Esophagus squamous epithelium (tissue), 4 donors: ENCODE measurements around the gene TOP3A.

Experiments
- POLR2A ChIP-seq, 4 donors: fragments of 450-650 bp; IDR thresholded peaks; one replicate each; pipeline ENCODE4 v1.6.1; 2017; ENCODE audit warnings: antibody characterized with exemption in 4 of 4, mild to moderate bottlenecking in 4 of 4, moderate library complexity in 3 of 4
- TF ChIP-seq, protein P1 (sequence below), 6 experiments: fragments of 450-650 bp in 4 of 6; fragments of 200-600 bp in 2 of 6; sonication (generic) in 2 of 6; IDR thresholded peaks; one replicate each; pipeline ENCODE4 v1.5.1; 2016 to 2019; ENCODE audit warnings: antibody characterized with exemption in 6 of 6, mild to moderate bottlenecking in 4 of 6, moderate library complexity in 4 of 6

DNA sequence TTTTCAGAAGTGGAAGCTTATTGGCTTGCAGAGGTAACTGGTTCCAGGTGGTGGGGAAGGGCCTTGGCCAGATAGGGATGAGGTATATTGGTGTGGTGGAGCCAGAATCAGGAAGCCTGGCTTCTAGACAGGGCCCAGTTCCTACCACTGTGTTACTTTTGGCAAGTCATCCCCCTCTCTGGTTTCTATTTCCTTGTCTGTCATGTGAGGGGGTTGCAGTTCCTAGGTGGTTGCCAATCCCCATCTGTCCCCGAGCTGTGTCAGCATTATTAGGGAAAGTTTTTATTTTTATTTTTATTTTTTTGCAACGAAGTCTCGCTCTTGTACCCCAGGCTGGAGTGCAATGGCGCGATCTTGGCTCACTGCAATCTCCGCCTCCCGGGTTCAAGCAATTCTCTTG is 3.3 kb upstream of the TOP3A start:
- TF ChIP-seq, protein P1, sequence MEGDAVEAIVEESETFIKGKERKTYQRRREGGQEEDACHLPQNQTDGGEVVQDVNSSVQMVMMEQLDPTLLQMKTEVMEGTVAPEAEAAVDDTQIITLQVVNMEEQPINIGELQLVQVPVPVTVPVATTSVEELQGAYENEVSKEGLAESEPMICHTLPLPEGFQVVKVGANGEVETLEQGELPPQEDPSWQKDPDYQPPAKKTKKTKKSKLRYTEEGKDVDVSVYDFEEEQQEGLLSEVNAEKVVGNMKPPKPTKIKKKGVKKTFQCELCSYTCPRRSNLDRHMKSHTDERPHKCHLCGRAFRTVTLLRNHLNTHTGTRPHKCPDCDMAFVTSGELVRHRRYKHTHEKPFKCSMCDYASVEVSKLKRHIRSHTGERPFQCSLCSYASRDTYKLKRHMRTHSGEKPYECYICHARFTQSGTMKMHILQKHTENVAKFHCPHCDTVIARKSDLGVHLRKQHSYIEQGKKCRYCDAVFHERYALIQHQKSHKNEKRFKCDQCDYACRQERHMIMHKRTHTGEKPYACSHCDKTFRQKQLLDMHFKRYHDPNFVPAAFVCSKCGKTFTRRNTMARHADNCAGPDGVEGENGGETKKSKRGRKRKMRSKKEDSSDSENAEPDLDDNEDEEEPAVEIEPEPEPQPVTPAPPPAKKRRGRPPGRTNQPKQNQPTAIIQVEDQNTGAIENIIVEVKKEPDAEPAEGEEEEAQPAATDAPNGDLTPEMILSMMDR (IDR thresholded peaks at IDR 0.05) = no peak
- TF ChIP-seq POLR2A (IDR thresholded peaks at IDR 0.05) = no peak
